Neutrophil (primary cell): ENCODE measurements around the gene LETM1.

ENCODE experiments used
- H3K27ac ChIP-seq: fragments of 200-600 bp; sonication (generic); 2 replicates; pipeline ENCODE4 v1.5.1; 2016; ENCODE audit warnings: mild to moderate bottlenecking, moderate library complexity
- H3K27me3 ChIP-seq: fragments of 200-600 bp; sonication (generic); 2 replicates; pipeline ENCODE4 v1.6.0; 2016; ENCODE audit warnings: mild to moderate bottlenecking
- H3K36me3 ChIP-seq: fragments of 200-600 bp; sonication (generic); 2 replicates; pipeline ENCODE4 v1.5.1; 2017
- H3K4me1 ChIP-seq, 2 experiments: fragments of 200-600 bp in 1 of 2; sonication (generic) in 1 of 2; 1 replicate in 1 of 2; 2 replicates in 1 of 2; pipeline versions ENCODE4 v1.5.1 to v1.6.1; 2013 to 2016; ENCODE audit warnings: low read depth in 1 of 2, low read length in 1 of 2, mild to moderate bottlenecking in 1 of 2, moderate library complexity in 1 of 2; ENCODE audit not compliant: control insufficient read depth in 1 of 2, insufficient read depth in 1 of 2
- H3K4me3 ChIP-seq, 2 experiments: fragments of 200-600 bp in 1 of 2; sonication (generic) in 1 of 2; 1 replicate in 1 of 2; 2 replicates in 1 of 2; pipeline ENCODE4 v1.5.1; 2013 to 2016; ENCODE audit warnings: low read depth in 1 of 2, low read length in 1 of 2, mild to moderate bottlenecking in 1 of 2, moderate library complexity in 1 of 2
- H3K9me3 ChIP-seq: fragments of 200-600 bp; sonication (generic); 2 replicates; pipeline ENCODE4 v1.5.1; 2016
- TF ChIP-seq, protein P1 (sequence below): fragments of 200-600 bp; sonication (generic); IDR thresholded peaks from 2 replicates; pipeline ENCODE4 v1.5.1; 2016; ENCODE audit warnings: antibody characterized with exemption

The LETM1 gene

GRCh38 chr4:1773754-1774153, 82.2 kb downstream of the LETM1 start:
- Histone ChIP-seq H3K27me3 (peaks cover 49% of the 10 kb centered on the region), H3K4me3 (no peak overlapping the region)
- TF ChIP-seq, protein P1, sequence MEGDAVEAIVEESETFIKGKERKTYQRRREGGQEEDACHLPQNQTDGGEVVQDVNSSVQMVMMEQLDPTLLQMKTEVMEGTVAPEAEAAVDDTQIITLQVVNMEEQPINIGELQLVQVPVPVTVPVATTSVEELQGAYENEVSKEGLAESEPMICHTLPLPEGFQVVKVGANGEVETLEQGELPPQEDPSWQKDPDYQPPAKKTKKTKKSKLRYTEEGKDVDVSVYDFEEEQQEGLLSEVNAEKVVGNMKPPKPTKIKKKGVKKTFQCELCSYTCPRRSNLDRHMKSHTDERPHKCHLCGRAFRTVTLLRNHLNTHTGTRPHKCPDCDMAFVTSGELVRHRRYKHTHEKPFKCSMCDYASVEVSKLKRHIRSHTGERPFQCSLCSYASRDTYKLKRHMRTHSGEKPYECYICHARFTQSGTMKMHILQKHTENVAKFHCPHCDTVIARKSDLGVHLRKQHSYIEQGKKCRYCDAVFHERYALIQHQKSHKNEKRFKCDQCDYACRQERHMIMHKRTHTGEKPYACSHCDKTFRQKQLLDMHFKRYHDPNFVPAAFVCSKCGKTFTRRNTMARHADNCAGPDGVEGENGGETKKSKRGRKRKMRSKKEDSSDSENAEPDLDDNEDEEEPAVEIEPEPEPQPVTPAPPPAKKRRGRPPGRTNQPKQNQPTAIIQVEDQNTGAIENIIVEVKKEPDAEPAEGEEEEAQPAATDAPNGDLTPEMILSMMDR: no peak

DNA sequence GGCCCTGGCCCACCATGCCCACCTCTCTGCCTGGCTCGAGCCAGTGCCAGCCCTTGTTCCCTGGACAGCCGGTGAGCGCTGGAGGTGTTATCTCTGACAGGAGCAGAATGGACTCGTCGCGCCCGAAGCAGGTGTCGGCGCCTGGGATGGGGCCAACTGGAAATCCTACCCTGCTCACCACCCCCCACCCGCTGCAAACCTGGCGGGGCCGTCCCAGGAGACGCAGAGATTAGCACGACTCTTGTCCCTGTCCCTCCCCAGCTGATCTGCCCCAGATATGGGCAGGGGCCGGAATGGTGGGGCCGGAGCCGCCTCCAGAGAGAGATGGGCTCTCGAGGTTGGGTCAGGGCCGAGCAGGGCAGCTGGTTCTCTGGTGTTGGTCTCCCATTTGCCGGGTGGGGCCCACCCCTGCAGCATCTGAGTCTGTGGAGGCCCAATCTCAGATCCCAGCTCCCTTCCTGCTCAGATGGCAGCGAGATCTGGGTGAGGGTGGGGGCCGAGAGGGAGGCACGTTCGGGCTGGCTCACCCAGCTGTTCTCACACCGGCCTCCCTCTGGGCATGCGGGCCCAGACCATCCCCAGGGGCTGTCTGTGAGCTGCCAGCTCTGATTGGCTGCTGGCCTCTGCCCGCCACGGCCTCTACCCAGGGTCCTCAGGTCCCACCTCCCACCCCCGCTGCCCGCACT, 83.0 kb downstream of the LETM1 start:
- Histone ChIP-seq H3K27me3 (peaks cover 56% of the 10 kb centered on the region), H3K9me3 (no peaks in the 10 kb centered on the region), H3K4me3 (no peak overlapping the region), H3K36me3 (no peaks in the 10 kb centered on the region), H3K4me1 (no peaks in the 10 kb centered on the region), H3K27ac (no peak overlapping the region)
- TF ChIP-seq, protein P1: no peak

More at GRCh38 chr4:1773754-1774153, 82.2 kb downstream of the LETM1 start:
- Histone ChIP-seq H3K4me1 (no peaks in the 10 kb centered on the region), H3K36me3 (no peaks in the 10 kb centered on the region), H3K27ac (no peak overlapping the region), H3K9me3 (no peaks in the 10 kb centered on the region)

DNA sequence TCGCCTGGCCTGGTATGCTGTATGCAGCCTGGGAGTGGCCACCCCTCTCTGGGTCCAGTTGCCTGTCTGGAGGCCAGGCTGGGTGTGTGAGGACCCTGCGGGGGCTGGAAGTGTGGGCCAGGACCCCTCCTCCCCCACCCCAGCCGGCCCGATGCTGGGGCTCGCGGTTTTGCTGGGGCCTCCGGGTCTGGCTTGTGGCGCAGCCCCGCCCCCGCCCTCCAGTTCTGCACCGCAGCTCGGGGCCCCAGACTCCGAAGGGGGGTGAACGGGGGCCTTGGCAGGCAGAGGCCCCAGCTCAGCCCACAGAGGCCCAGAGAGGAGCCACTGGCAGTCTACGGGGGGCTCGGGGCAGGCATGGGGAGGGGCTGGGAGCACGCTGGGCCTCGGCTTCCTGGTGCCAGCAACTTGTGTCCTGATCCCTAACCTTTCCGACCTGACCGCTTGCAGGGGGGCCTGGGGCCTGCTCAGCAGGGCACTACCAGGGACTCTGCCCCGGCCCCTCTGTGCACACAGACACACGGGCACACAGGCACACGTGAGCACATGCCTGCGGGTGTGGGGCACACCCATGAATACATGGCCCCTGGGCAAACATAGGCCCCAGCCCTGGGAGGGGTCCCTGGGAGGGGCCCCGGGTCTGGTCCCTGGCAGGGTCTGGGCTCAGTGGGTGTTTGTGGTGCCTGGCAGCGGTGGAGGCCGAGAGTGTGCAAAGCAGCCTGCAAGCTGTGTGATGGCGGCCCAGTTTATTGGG, 84.2 kb downstream of the LETM1 start:
- Histone ChIP-seq H3K4me1 (no peaks in the 10 kb centered on the region), H3K9me3 (no peaks in the 10 kb centered on the region), H3K36me3 (no peaks in the 10 kb centered on the region), H3K27ac (no peak overlapping the region), H3K27me3 (peaks cover 69% of the 10 kb centered on the region), H3K4me3 (no peak overlapping the region)
- TF ChIP-seq, protein P1: no peak

GRCh38 chr4:1770791-1771231, 85.1 kb downstream of the LETM1 start:
- Histone ChIP-seq H3K27ac (no peak overlapping the region), H3K4me3 (no peak overlapping the region), H3K36me3 (no peaks in the 10 kb centered on the region), H3K27me3 (peaks cover 78% of the 10 kb centered on the region), H3K9me3 (no peaks in the 10 kb centered on the region), H3K4me1 (no peaks in the 10 kb centered on the region)
- TF ChIP-seq, protein P1: no peak

DNA sequence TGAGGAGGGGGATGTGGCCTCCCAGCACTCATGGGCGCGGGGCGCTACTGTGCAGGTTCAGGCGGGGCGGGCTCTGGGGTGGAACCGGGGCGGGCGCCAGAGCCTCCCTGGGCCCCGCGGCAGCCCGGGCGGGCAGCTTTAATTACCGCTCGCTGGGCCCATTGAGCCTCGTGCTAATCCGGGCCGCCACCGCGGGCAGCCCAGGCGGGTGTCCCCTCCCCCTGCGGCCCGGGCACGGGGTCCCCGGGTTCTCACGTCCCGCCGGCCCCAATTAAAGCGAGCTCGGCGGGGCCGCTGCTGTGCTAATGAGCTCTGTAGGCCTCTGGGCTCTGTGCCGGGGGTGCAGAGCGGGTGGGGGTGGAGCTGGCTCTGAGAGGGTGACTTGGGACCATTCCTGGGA, 85.7 kb downstream of the LETM1 start:
- Histone ChIP-seq H3K9me3 (no peaks in the 10 kb centered on the region), H3K4me3 (no peak overlapping the region)

More for the DNA sequence above, 85.7 kb downstream of the LETM1 start:
- H3K36me3 ChIP-seq: no peaks in the 10 kb centered on the region
- H3K4me1 ChIP-seq: no peaks in the 10 kb centered on the region
- H3K27ac ChIP-seq: no peak overlapping the region
- TF ChIP-seq, protein P1: no peak
- peaks cover 84% of the 10 kb centered on the region for H3K27me3 ChIP-seq
